HepG2 (cell line): ENCODE data around the gene REEP6. TPM values are rescaled to one million over a fixed set of nuclear protein-coding genes. Genes with fewer than 3 reads are reported as not detected.

Source experiments
- ATAC-seq: fragments of 200-7000 bp; cut with Tn5 transposase; 3 replicates; pipeline ENCODE4 v1.9.1; 2020; ENCODE audit warnings: mild to moderate bottlenecking, moderate library complexity
- BruUV-seq: library from RNA; stranded (reverse); fragments of 400-500 nt; replicated peaks from 2 replicates; lab custom pipeline; 2021; lab: Mats Ljungman, UMichigan
- CTCF ChIA-PET: fragments of 300-600 bp; formaldehyde crosslinking; extraction: SDS; loops from one replicate; lab custom pipeline; 2021; ENCODE audit warnings: low total read pairs, inconsistent platforms, low intra/inter-chr PET ratio; lab: Yijun Ruan, JAX
- POLR2A ChIA-PET: fragments of 350-600 bp; sonication (Branson Sonifier 250); formaldehyde crosslinking; loops from one replicate; lab custom pipeline; 2020; ENCODE audit warnings: antibody characterized with exemption, inconsistent platforms; lab: Yijun Ruan, JAX
- DNase-seq: peaks from one replicate; pipeline ENCODE4 v3.0.0-alpha.2; 2015; ENCODE audit warnings: low spot score
- FAIRE-seq: peaks from 3 replicates; lab custom pipeline; 2011; peaks lifted over from hg19 to GRCh38; lab: Jason Lieb, UNC
- H2AFZ ChIP-seq: one replicate; pipeline ENCODE4 v1.6.1; 2011; ENCODE audit warnings: low read length, inconsistent platforms
- H3K27ac ChIP-seq: fragments of 300-600 bp; 3 replicates; pipeline ENCODE4 v1.8.0; 2011; ENCODE audit warnings: mixed run types, mild to moderate bottlenecking, mixed read lengths, low read length, inconsistent platforms; ENCODE audit not compliant: insufficient read depth; ENCODE audit errors: extremely low read length
- H3K27me3 ChIP-seq, 2 experiments: fragments of 200-600 bp in 1 of 2; 2 replicates in 1 of 2; 3 replicates in 1 of 2; pipeline versions ENCODE4 v1.6.0 to v1.8.0; 2011; ENCODE audit warnings: low read length in 2 of 2, mild to moderate bottlenecking in 2 of 2, moderate library complexity in 2 of 2, inconsistent platforms in 1 of 2; ENCODE audit not compliant: insufficient read depth in 2 of 2, control insufficient read depth in 1 of 2
- H3K36me3 ChIP-seq, 2 experiments: fragments of 200-600 bp in 1 of 2; replicated peaks in 1 of 2; 2 replicates in 1 of 2; 3 replicates in 1 of 2; pipeline versions ENCODE4 v1.5.1 to v1.8.0; 2011; ENCODE audit warnings: low read length in 2 of 2, inconsistent platforms in 1 of 2; ENCODE audit not compliant: insufficient read depth in 2 of 2, control insufficient read depth in 1 of 2
- H3K4me1 ChIP-seq: 2 replicates; pipeline ENCODE4 v1.5.1; 2012; ENCODE audit warnings: low read length, inconsistent platforms; ENCODE audit not compliant: insufficient read depth
- H3K4me2 ChIP-seq: 2 replicates; pipeline ENCODE4 v1.6.0; 2011; ENCODE audit warnings: low read depth, low read length, inconsistent platforms
- H3K4me3 ChIP-seq, 3 experiments: fragments of 200-600 bp in 1 of 3; sonication (generic), shearing (Covaris generic) in 1 of 3; replicated peaks in 1 of 3; 2 replicates each; pipeline ENCODE4 v1.5.1; 2011 to 2016; ENCODE audit warnings: low read length in 3 of 3, inconsistent platforms in 2 of 3, low read depth in 2 of 3, mild to moderate bottlenecking in 2 of 3, control low read depth in 1 of 3, mixed read lengths in 1 of 3; ENCODE audit not compliant: insufficient read depth in 1 of 3
- H3K79me2 ChIP-seq: one replicate; pipeline ENCODE4 v1.6.1; 2011; ENCODE audit warnings: low read length, inconsistent platforms; ENCODE audit not compliant: insufficient read depth
- H3K9ac ChIP-seq: 2 replicates; pipeline ENCODE4 v1.6.0; 2011; ENCODE audit warnings: mild to moderate bottlenecking, low read depth, low read length, inconsistent platforms; ENCODE audit not compliant: insufficient read depth
- H3K9me3 ChIP-seq: 2 replicates; pipeline ENCODE4 v1.5.1; 2012; ENCODE audit warnings: mild to moderate bottlenecking, low read length
- H4K20me1 ChIP-seq: 2 replicates; pipeline ENCODE4 v1.6.0; 2011; ENCODE audit warnings: inconsistent platforms, mild to moderate bottlenecking, low read length, moderate library complexity; ENCODE audit not compliant: insufficient read depth
- FUBP1 ChIP-seq: sonication (generic); formaldehyde crosslinking; IDR thresholded peaks from 2 replicates; pipeline ENCODE4 v1.5.1; 2020; ENCODE audit warnings: missing genetic modification reagents, mild to moderate bottlenecking, borderline replicate concordance
- HNRNPK ChIP-seq: fragments of 200-400 bp; formaldehyde crosslinking; IDR thresholded peaks from 2 replicates; pipeline ENCODE4 v1.6.1; 2018; ENCODE audit warnings: low read length, low read depth, moderate library complexity, mild to moderate bottlenecking; ENCODE audit not compliant: poor library complexity, severe bottlenecking
- HNRNPL ChIP-seq: fragments of 200-400 bp; formaldehyde crosslinking; IDR thresholded peaks from 2 replicates; pipeline ENCODE4 v1.6.1; 2017; ENCODE audit warnings: mild to moderate bottlenecking, low read depth, low read length
- HOXA7 ChIP-seq: sonication (generic); formaldehyde crosslinking; IDR thresholded peaks from 2 replicates; pipeline ENCODE4 v1.8.1; 2022; ENCODE audit warnings: mild to moderate bottlenecking, missing genetic modification reagents, moderate library complexity
- NFKB2 ChIP-seq: sonication (generic); formaldehyde crosslinking; IDR thresholded peaks from 2 replicates; pipeline ENCODE4 v1.4.0; 2020; ENCODE audit warnings: missing genetic modification reagents, borderline replicate concordance
- ZBTB33 ChIP-seq: sonication (generic); formaldehyde crosslinking; IDR thresholded peaks from 2 replicates; pipeline ENCODE4 v1.4.0; 2020; ENCODE audit warnings: missing genetic modification reagents
- ZFP90 ChIP-seq: sonication (generic); formaldehyde crosslinking; IDR thresholded peaks from 2 replicates; pipeline ENCODE4 v1.8.0; 2022; ENCODE audit warnings: missing genetic modification reagents, mild to moderate bottlenecking, inconsistent platforms, borderline replicate concordance
- WGBS: methylation state at CpG from one replicate; pipeline ENCODE4 v1.1.6; 2017; ENCODE audit warnings: low lambda C conversion rate; 5-methylcytosine and 5-hydroxymethylcytosine counted together
- in situ Hi-C: cut with HindIII; loops from 2 replicates; pipeline ENCODE4 v1.10.0; 2017; ENCODE audit warnings: low pct_unique_long_range_greater_than_20kb; ENCODE audit not compliant: extremely low pct_ligation_motif_present
- intact Hi-C: fragments of 100-400 bp; cut with micrococcal nuclease; formaldehyde crosslinking; loops from one replicate; pipeline ENCODE4 v1.10.0; 2022; ENCODE audit not compliant: unreplicated experiment
- polyA plus RNA-seq, 8 experiments: library from polyadenylated mRNA; depleted of rRNA in 3 of 8; stranded (reverse) in 7 of 8; unstranded in 1 of 8; fragments of >200 nt; fragmentation: Illumina TruSeq in 4 of 8; extraction: Trizol in 4 of 8; gene quantifications; 2 replicates each; pipeline versions ENCODE4 v1.2.1 to v1.2.3, GENCODE V29; 2011 to 2016; ENCODE audit warnings: low read depth in 4 of 8, missing spikeins in 1 of 8, mixed read lengths in 1 of 8; ENCODE audit not compliant: insufficient read depth in 1 of 8
- total RNA-seq, 5 experiments: library from RNA; depleted of rRNA; stranded (reverse); fragments of >200 nt; fragmentation: Illumina TruSeq; extraction: Trizol; gene quantifications; 2 replicates each; pipeline ENCODE4 v1.2.3, GENCODE V29; 2016; ENCODE audit warnings: low read depth in 1 of 5

REEP6 gene
- total and polyA plus RNA-seq, 2 of the 13 experiments (the other 11 are each of a cell fraction or from before 2014, with no cell fraction given), result 10.0 to 28.8 TPM

GRCh38 chr19:1508507-1508856 lies 17.5 kb downstream of the REEP6 start:
- Histone ChIP-seq H3K4me1 (peaks cover 34% of the 10 kb centered on the region), H3K79me2 (no peaks in the 10 kb centered on the region), H3K27ac (no peak overlapping the region), H4K20me1 (no peaks in the 10 kb centered on the region), H3K36me3 (no peaks in the 10 kb centered on the region), H3K9me3 (no peaks in the 10 kb centered on the region), H3K4me2 (no peak overlapping the region), H3K9ac (no peak overlapping the region), H3K27me3 (no peaks in the 10 kb centered on the region), H3K4me3 (no peak overlapping the region), H2AFZ (no peak overlapping the region)
- no TSS peak for BruUV-seq
- WGBS, result 74% methylated on average over 4 of the region's 12 CpGs
- ChIA-PET POLR2A (interaction anchor here (2.1 kb wide), 1 partner anchor 16 kb away, joined by 8 read pairs; no protein-coding TSS in a partner anchor), CTCF (no interaction called here)
- in situ Hi-C loops (no loop called here), intact Hi-C loops (no loop called here)
- TF ChIP-seq ZFP90 (CRISPR knock-in tag), result peak; percentile 98
- TF ChIP-seq NFKB2, result no peak
- FAIRE-seq (no peak), ATAC-seq (no peak), DNase-seq (no peak)

- ChIA-PET POLR2A (interaction anchor here (1.0 to 2.1 kb wide), 2 partner anchors 17 to 19 kb away, joined by 3 to 8 read pairs; partner anchors contain the start of gene REEP6), CTCF (no interaction called here)
- no peak overlapping the region for H3K4me3 ChIP-seq
- TF ChIP-seq HNRNPK, result peak; percentile 85
- no peak for TF ChIP-seq HOXA7
- peak; percentile 85 for TF ChIP-seq HNRNPL
- TF ChIP-seq FUBP1 (CRISPR knock-in tag), result no peak
- peak; percentile 77; the same call in 1 of the 2 replicates for TF ChIP-seq ZBTB33 (CRISPR knock-in tag)
- no peaks in the 10 kb centered on the region for H3K9me3 ChIP-seq
- H3K27me3 ChIP-seq, result peaks cover 0 to 5% of the 10 kb centered on the region in 2 experiments; a peak in 2 of 5 replicates
- in situ Hi-C loops (loop anchor here (5.0 kb wide), 1 partner anchor 53 kb away; no protein-coding TSS in a partner anchor), intact Hi-C loops (no loop called here)
- no peak overlapping the region for H3K27ac ChIP-seq
- H3K79me2 ChIP-seq, result no peaks in the 10 kb centered on the region
- DNase-seq (no peak), ATAC-seq (no peak), FAIRE-seq (no peak)
- H3K9ac ChIP-seq, result no peak overlapping the region
- 43% methylated on average over 7 of the region's 11 CpGs for WGBS
- peaks cover 34% of the 10 kb centered on the region for H3K4me1 ChIP-seq
- no peaks in the 10 kb centered on the region for H3K36me3 ChIP-seq
- H2AFZ ChIP-seq, result no peak overlapping the region
- no peaks in the 10 kb centered on the region for H4K20me1 ChIP-seq
- no TSS peak for BruUV-seq
- peak overlapping the region; percentile 15; the same call in 1 of the 2 replicates for H3K4me2 ChIP-seq
Observed at GRCh38 chr19:1509602-1510441, 18.8 kb downstream of the REEP6 start.
